K562 (cell line): ENCODE data around the gene MXRA7. TPM values are rescaled to one million over a fixed set of nuclear protein-coding genes. Genes with fewer than 3 reads are reported as not detected.

Experiments used
- ATF2 ChIP-seq: sonication (generic); formaldehyde crosslinking; IDR thresholded peaks from 2 replicates; pipeline ENCODE4 v1.8.1; 2022; ENCODE audit warnings: missing genetic modification reagents
- ATF3 ChIP-seq, 2 experiments: fragments of 450-650 bp in 1 of 2; sonication (generic) in 1 of 2; formaldehyde crosslinking in 1 of 2; IDR thresholded peaks in 1 of 2; conservative IDR thresholded peaks in 1 of 2; 2 replicates each; pipeline versions ENCODE4 v1.6.1 to v1.8.1; 2016 to 2023; ENCODE audit warnings: mild to moderate bottlenecking in 2 of 2, moderate library complexity in 2 of 2, inconsistent platforms in 1 of 2, missing genetic modification reagents in 1 of 2
- CC2D1A ChIP-seq: fragments of 450-650 bp; IDR thresholded peaks from 2 replicates; pipeline ENCODE4 v1.6.1; 2017; ENCODE audit warnings: mild to moderate bottlenecking
- DMBX1 ChIP-seq: fragments of 250-450 bp; sonication (Bioruptor Pico); IDR thresholded peaks from 2 replicates; pipeline ENCODE4 v1.8.0; 2022; ENCODE audit warnings: inconsistent platforms, mild to moderate bottlenecking, moderate library complexity, borderline replicate concordance
- FOSL1 ChIP-seq: fragments of 200-800 bp; sonication (Bioruptor generic); conservative IDR thresholded peaks from 2 replicates; pipeline ENCODE4 v1.6.1; 2016; ENCODE audit warnings: missing genetic modification characterization, missing compliant biosample characterization
- GTF3C2 ChIP-seq: IDR thresholded peaks from 3 replicates; pipeline ENCODE4 v1.6.1; 2011; ENCODE audit warnings: borderline replicate concordance, mild to moderate bottlenecking, moderate library complexity; ENCODE audit not compliant: insufficient read length; ENCODE audit errors: extremely low read depth
- HDAC3 ChIP-seq: fragments of 450-650 bp; IDR thresholded peaks from 2 replicates; pipeline ENCODE4 v1.6.1; 2018; ENCODE audit warnings: borderline replicate concordance, mild to moderate bottlenecking, moderate library complexity; ENCODE audit not compliant: partially characterized antibody
- HES1 ChIP-seq: fragments of 450-650 bp; IDR thresholded peaks from 2 replicates; pipeline ENCODE4 v1.6.1; 2016; ENCODE audit warnings: low read depth, mild to moderate bottlenecking, moderate library complexity
- IRF9 ChIP-seq: fragments of 450-650 bp; IDR thresholded peaks from 2 replicates; pipeline ENCODE4 v1.6.1; 2016; ENCODE audit warnings: missing biosample characterization, missing genetic modification characterization
- MBD2 ChIP-seq: sonication (generic); IDR thresholded peaks from 2 replicates; pipeline ENCODE4 v1.6.1; 2016; ENCODE audit warnings: low read depth, borderline replicate concordance
- PKNOX1 ChIP-seq: fragments of 450-650 bp; IDR thresholded peaks from 2 replicates; pipeline ENCODE4 v1.6.1; 2016
- POU5F1 ChIP-seq: fragments of 150-350 bp; IDR thresholded peaks from 2 replicates; pipeline ENCODE4 v1.6.1; 2014; ENCODE audit warnings: borderline replicate concordance, low read length, low read depth, mild to moderate bottlenecking; ENCODE audit not compliant: partially characterized antibody
- RBFOX2 ChIP-seq: fragments of 200-400 bp; formaldehyde crosslinking; IDR thresholded peaks from 2 replicates; pipeline ENCODE4 v1.6.1; 2017; ENCODE audit warnings: low read depth, mild to moderate bottlenecking, low read length, moderate library complexity
- TAF7 ChIP-seq: fragments of 450-650 bp; IDR thresholded peaks from 2 replicates; pipeline ENCODE4 v1.6.1; 2016; ENCODE audit warnings: missing genetic modification characterization, missing compliant biosample characterization
- TAF9B ChIP-seq: fragments of 450-650 bp; IDR thresholded peaks from 2 replicates; pipeline ENCODE4 v1.6.1; 2018; ENCODE audit warnings: mild to moderate bottlenecking; ENCODE audit not compliant: partially characterized antibody
- TBL1XR1 ChIP-seq, 2 experiments: IDR thresholded peaks; 2 replicates each; pipeline ENCODE4 v1.6.1; 2012; ENCODE audit warnings: improper control_type of control experiment in 2 of 2, low read length in 2 of 2, mild to moderate bottlenecking in 1 of 2
- ZNF24 ChIP-seq: fragments of 450-650 bp; IDR thresholded peaks from 2 replicates; pipeline ENCODE4 v1.6.1; 2016
- ZNF584 ChIP-seq: fragments of 200-800 bp; sonication (Bioruptor generic); IDR thresholded peaks from 2 replicates; pipeline ENCODE4 v1.6.1; 2016; ENCODE audit warnings: low read depth, mild to moderate bottlenecking, missing genetic modification characterization, missing compliant biosample characterization
- polyA plus RNA-seq, 8 experiments: library from polyadenylated mRNA; depleted of rRNA in 4 of 8; stranded (reverse) in 5 of 8; unstranded in 3 of 8; fragments of >200 nt; fragmentation: Nextera tagmentation in 2 of 8; fragmentation: Illumina TruSeq in 1 of 8; extraction: Ambion mirVana in 2 of 8; extraction: Trizol in 1 of 8; gene quantifications; 2 replicates each; pipeline versions ENCODE4 v1.2.1 to v1.2.3, GENCODE V29; 2011 to 2014; ENCODE audit warnings: inconsistent platforms in 1 of 8, missing spikeins in 1 of 8
- total RNA-seq, 7 experiments: library from RNA; depleted of rRNA in 6 of 7; stranded (reverse); fragments of >200 nt in 6 of 7; fragmentation: Illumina TruSeq in 2 of 7; extraction: Trizol in 2 of 7; gene quantifications; 2 replicates each; pipeline versions ENCODE4 v1.2.1 to v1.2.3, GENCODE V29; 2011 to 2021; ENCODE audit warnings: low replicate concordance in 1 of 7

MXRA7 gene
- total and polyA plus RNA-seq, 9 of the 15 experiments (the other 6 are each of a cell fraction or from before 2014, with no cell fraction given): 2.6 to 38.4 (median 14.3) TPM

GRCh38 chr17:76640550-76641380, 70.0 kb downstream of the MXRA7 start (continued):
- TF ChIP-seq FOSL1 (tag): peak; percentile 63
- TF ChIP-seq TAF9B: peak; percentile 93
- TF ChIP-seq ZNF24: peak; percentile 37; the same call in 1 of the 2 replicates
- TF ChIP-seq HES1: no peak
- no peak for TF ChIP-seq POU5F1
- TF ChIP-seq ATF2 (CRISPR knock-in tag): no peak
- peak; percentile 70 for TF ChIP-seq RBFOX2
- TF ChIP-seq HDAC3: peak; percentile 91
- peak; percentile 85; the same call in 1 of the 2 replicates for TF ChIP-seq CC2D1A
- peak; percentile 39; the same call in 1 of the 2 replicates for TF ChIP-seq ZNF584 (CRISPR knock-in tag)
- peak; percentile 72 for TF ChIP-seq DMBX1 (CRISPR knock-in tag)
- peak; percentile 68 for TF ChIP-seq PKNOX1
- TF ChIP-seq MBD2: peak; percentile 80
- TF ChIP-seq ATF3 (IDR thresholded peaks at IDR 0.05): peak; percentile 96
- no peak for TF ChIP-seq ATF3 (CRISPR knock-in tag; conservative IDR thresholded peaks at IDR 0.05)
- TF ChIP-seq IRF9: peak; percentile 63
- TF ChIP-seq TAF7 (tag): peak; percentile 5; the same call in 1 of the 2 replicates
- TF ChIP-seq TBL1XR1 (IDR thresholded peaks at IDR 0.05; ENCODE audit: low read length in 2 of 2): peak; percentile 65 to 96; a peak in 2 of 4 replicates
- TF ChIP-seq GTF3C2: no peak
